GM12878 (cell line): ENCODE measurements around the gene UQCC2. TPM values are rescaled to one million over a fixed set of nuclear protein-coding genes. Genes with fewer than 3 reads are reported as not detected.

Experiments used
- ATAC-seq: fragments of 200-7000 bp; cut with Tn5 transposase; 3 replicates; pipeline ENCODE4 v1.9.1; 2020; ENCODE audit warnings: mild to moderate bottlenecking, moderate library complexity
- BruUV-seq: library from RNA; stranded (reverse); fragments of 400-500 nt; replicated peaks from 2 replicates; lab custom pipeline; 2021; lab: Mats Ljungman, UMichigan
- CTCF ChIA-PET: fragments of 300-600 bp; sonication (Branson Sonifier 250); formaldehyde crosslinking; extraction: SDS; loops from one replicate; lab custom pipeline; 2021; ENCODE audit warnings: inconsistent platforms; lab: Yijun Ruan, JAX
- POLR2A ChIA-PET: fragments of 350-600 bp; formaldehyde crosslinking; extraction: SDS; loops from one replicate; lab custom pipeline; 2021; ENCODE audit warnings: inconsistent platforms; lab: Charles Lee
- RAD21 ChIA-PET: fragments of 300-600 bp; sonication (Branson Sonifier 250); formaldehyde crosslinking; loops from one replicate; lab custom pipeline; 2023; ENCODE audit warnings: antibody characterized with exemption; ENCODE audit not compliant: unreplicated experiment; lab: Charles Lee
- SMC1A ChIA-PET: fragments of 300-600 bp; sonication (Branson Sonifier 250); formaldehyde crosslinking; loops from one replicate; lab custom pipeline; 2023; ENCODE audit not compliant: unreplicated experiment, uncharacterized antibody; lab: Charles Lee
- DNase-seq: peaks from one replicate; pipeline ENCODE4 v3.0.0-alpha.2; 2011; ENCODE audit warnings: low read depth, low spot score
- FAIRE-seq: peaks from 3 replicates; lab custom pipeline; 2011; peaks lifted over from hg19 to GRCh38; lab: Jason Lieb, UNC
- H2AFZ ChIP-seq: 2 replicates; pipeline ENCODE4 v1.6.0; 2011; ENCODE audit warnings: low read depth, low read length, control low read depth; ENCODE audit not compliant: control insufficient read depth
- H3K27ac ChIP-seq: 2 replicates; pipeline ENCODE4 v1.5.1; 2011; ENCODE audit warnings: control low read depth; ENCODE audit not compliant: control insufficient read depth, insufficient read depth
- H3K27me3 ChIP-seq, 2 experiments: replicated peaks in 1 of 2; 2 replicates each; pipeline versions ENCODE4 v1.6.0 to v1.6.1; 2011; ENCODE audit warnings: low read length in 1 of 2; ENCODE audit not compliant: control insufficient read depth in 2 of 2, insufficient read depth in 2 of 2
- H3K36me3 ChIP-seq, 2 experiments: 2 replicates each; pipeline ENCODE4 v1.5.1; 2011; ENCODE audit warnings: low read length in 1 of 2; ENCODE audit not compliant: control insufficient read depth in 2 of 2, insufficient read depth in 2 of 2
- H3K4me1 ChIP-seq: 2 replicates; pipeline ENCODE4 v1.6.1; 2011; ENCODE audit warnings: mild to moderate bottlenecking, low read length, moderate library complexity, mixed read lengths; ENCODE audit not compliant: control insufficient read depth, insufficient read depth
- H3K4me2 ChIP-seq: 2 replicates; pipeline ENCODE4 v1.6.0; 2011; ENCODE audit warnings: control low read depth; ENCODE audit not compliant: control insufficient read depth, insufficient read depth
- H3K4me3 ChIP-seq: fragments of 200-600 bp; sonication (generic); 2 replicates; pipeline ENCODE4 v1.5.1; 2016
- H3K79me2 ChIP-seq: 2 replicates; pipeline ENCODE4 v1.6.0; 2011; ENCODE audit warnings: low read length; ENCODE audit not compliant: control insufficient read depth, insufficient read depth
- H3K9ac ChIP-seq: 2 replicates; pipeline ENCODE4 v1.8.0; 2011; ENCODE audit warnings: low read length, control low read depth, mixed read lengths; ENCODE audit not compliant: control insufficient read depth, insufficient read depth
- H3K9me3 ChIP-seq: replicated peaks from 3 replicates; pipeline ENCODE4 v1.5.1; 2011; ENCODE audit warnings: mild to moderate bottlenecking, low read length; ENCODE audit not compliant: control insufficient read depth, insufficient read depth
- H4K20me1 ChIP-seq: 2 replicates; pipeline ENCODE4 v1.6.0; 2011; ENCODE audit not compliant: control insufficient read depth, insufficient read depth
- BACH1 ChIP-seq: fragments of 450-650 bp; IDR thresholded peaks from 2 replicates; pipeline ENCODE4 v1.6.1; 2017; ENCODE audit warnings: mild to moderate bottlenecking, borderline replicate concordance
- BHLHE40 ChIP-seq, 2 experiments: fragments of 450-650 bp in 1 of 2; IDR thresholded peaks; 2 replicates each; pipeline ENCODE4 v1.6.1; 2011 to 2017; ENCODE audit warnings: low read depth in 2 of 2, borderline replicate concordance in 1 of 2, improper control_type of control experiment in 1 of 2, low read length in 1 of 2, mild to moderate bottlenecking in 1 of 2
- FOXM1 ChIP-seq: IDR thresholded peaks from 2 replicates; pipeline ENCODE4 v1.6.1; 2012; ENCODE audit warnings: low read depth, mild to moderate bottlenecking, inconsistent platforms, low read length, moderate library complexity
- IKZF2 ChIP-seq, 2 experiments: fragments of 450-650 bp; IDR thresholded peaks; 2 replicates each; pipeline ENCODE4 v1.6.1; 2017; ENCODE audit warnings: mild to moderate bottlenecking in 2 of 2, moderate library complexity in 2 of 2
- LARP7 ChIP-seq: fragments of 450-650 bp; IDR thresholded peaks from 2 replicates; pipeline ENCODE4 v1.6.1; 2017; ENCODE audit warnings: mild to moderate bottlenecking
- MXI1 ChIP-seq: fragments of 150-350 bp; IDR thresholded peaks from 2 replicates; pipeline ENCODE4 v1.6.1; 2011; ENCODE audit warnings: low read depth, mild to moderate bottlenecking, inconsistent platforms, low read length, improper control_type of control experiment
- NFYA ChIP-seq: IDR thresholded peaks from 2 replicates; pipeline ENCODE4 v1.6.1; 2011; ENCODE audit warnings: low read depth, mild to moderate bottlenecking, low read length, improper control_type of control experiment, borderline replicate concordance
- NFYB ChIP-seq: IDR thresholded peaks from 2 replicates; pipeline ENCODE4 v1.6.1; 2011; ENCODE audit warnings: low read depth, mild to moderate bottlenecking, low read length, improper control_type of control experiment, moderate library complexity; ENCODE audit not compliant: insufficient read depth
- NR2C1 ChIP-seq: fragments of 450-650 bp; IDR thresholded peaks from 2 replicates; pipeline ENCODE4 v1.6.1; 2017; ENCODE audit warnings: antibody characterized with exemption, mild to moderate bottlenecking, moderate library complexity
- RUNX3 ChIP-seq: IDR thresholded peaks from 2 replicates; pipeline ENCODE4 v1.6.1; 2012; ENCODE audit warnings: low read length, inconsistent platforms
- SIN3A ChIP-seq: IDR thresholded peaks from 2 replicates; pipeline ENCODE4 v1.6.1; 2012; ENCODE audit warnings: low read depth, low read length, improper control_type of control experiment
- TARDBP ChIP-seq: IDR thresholded peaks from 2 replicates; pipeline ENCODE4 v1.6.1; 2016; ENCODE audit warnings: borderline replicate concordance
- YBX1 ChIP-seq: fragments of 450-650 bp; IDR thresholded peaks from 2 replicates; pipeline ENCODE4 v1.6.1; 2016; ENCODE audit warnings: antibody characterized with exemption
- WGBS: methylation state at CpG from one replicate; pipeline ENCODE4 v1.1.6; 2016; ENCODE audit warnings: low lambda C conversion rate; ENCODE audit not compliant: insufficient replicate concordance, insufficient coverage; ENCODE audit errors: missing lambda C conversion rate; 5-methylcytosine and 5-hydroxymethylcytosine counted together
- in situ Hi-C: fragments of 300-500 bp; cut with MboI; formaldehyde crosslinking; loops from 9 replicates; pipeline ENCODE4 v1.14.3; 2018; ENCODE audit warnings: mixed read lengths
- intact Hi-C: fragments of 100-400 bp; cut with micrococcal nuclease; formaldehyde crosslinking; loops from one replicate; pipeline ENCODE4 v1.14.2; 2022; ENCODE audit not compliant: unreplicated experiment
- polyA plus RNA-seq, 11 experiments: library from polyadenylated mRNA; depleted of rRNA in 4 of 11; unstranded in 6 of 11; stranded (reverse) in 5 of 11; fragments of >200 nt; fragmentation: Nextera tagmentation in 4 of 11; fragmentation: Illumina TruSeq in 1 of 11; extraction: Ambion mirVana in 4 of 11; extraction: Trizol in 1 of 11; gene quantifications; 1 replicate in 1 of 11; 2 replicates in 10 of 11; pipeline versions ENCODE4 v1.2.1 to v1.2.3, GENCODE V29; 2011 to 2016; ENCODE audit warnings: inconsistent platforms in 2 of 11, missing spikeins in 2 of 11, low read depth in 1 of 11
- total RNA-seq, 4 experiments: library from RNA; depleted of rRNA in 3 of 4; stranded (reverse); fragments of >200 nt in 3 of 4; fragmentation: Illumina TruSeq in 1 of 4; extraction: Trizol in 1 of 4; gene quantifications; 2 replicates each; pipeline versions ENCODE4 v1.2.1 to v1.2.3, GENCODE V29; 2013 to 2021
- TF ChIP-seq, protein P1 (sequence below): IDR thresholded peaks from 2 replicates; pipeline ENCODE4 v1.6.1; 2011; ENCODE audit warnings: low read depth, mild to moderate bottlenecking, low read length, moderate library complexity, borderline replicate concordance; ENCODE audit errors: extremely low read depth
- TF ChIP-seq, protein P2 (sequence below): fragments of 150-350 bp; IDR thresholded peaks from 2 replicates; pipeline ENCODE4 v1.6.1; 2014; ENCODE audit warnings: mild to moderate bottlenecking, low read depth, low read length
- TF ChIP-seq, protein P3 (sequence below): fragments of 450-650 bp; formaldehyde crosslinking; IDR thresholded peaks from 2 replicates; pipeline ENCODE4 v1.4.0; 2022; ENCODE audit warnings: mild to moderate bottlenecking, moderate library complexity

Gene UQCC2
- total and polyA plus RNA-seq, 10 of the 15 experiments (the other 5 are each of a cell fraction or from before 2014, with no cell fraction given): 40.6 to 478 (median 71.2) TPM

DNA sequence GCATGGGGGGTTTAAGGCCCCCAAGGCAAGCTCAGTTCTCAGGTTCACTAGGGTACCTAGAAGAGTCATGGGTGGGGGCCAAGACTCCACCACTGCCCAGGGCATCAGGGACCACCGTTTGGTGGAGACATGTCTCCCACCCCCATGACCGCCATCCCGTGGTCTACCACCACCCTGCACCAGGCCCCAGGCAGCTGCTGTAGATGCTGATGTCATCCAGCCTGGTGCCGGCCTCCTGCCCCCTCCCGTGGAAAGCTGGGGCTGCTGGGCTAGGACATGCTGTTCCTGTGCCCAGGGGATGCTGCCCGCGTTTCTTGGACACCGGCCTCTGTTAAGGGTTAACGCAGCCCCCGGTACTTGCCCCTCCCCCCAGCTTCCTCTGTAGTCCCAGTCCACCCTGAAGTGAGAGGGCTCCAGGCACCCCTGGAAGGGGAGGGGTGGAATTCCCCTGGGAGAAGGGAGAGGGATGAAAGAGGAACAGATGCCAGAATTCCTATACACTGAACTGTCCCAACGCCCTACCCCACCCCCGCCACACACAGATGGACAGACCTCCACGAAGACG lies 34.6 kb upstream of the UQCC2 start:
- Histone ChIP-seq H3K27me3 (no peaks in the 10 kb centered on the region; a peak in 1 of 4 replicates), H3K79me2 (no peaks in the 10 kb centered on the region), H3K4me2 (no peak overlapping the region), H3K4me1 (no peaks in the 10 kb centered on the region), H3K9me3 (no peaks in the 10 kb centered on the region), H3K27ac (no peak overlapping the region), H2AFZ (no peak overlapping the region), H3K9ac (no peak overlapping the region), H4K20me1 (no peaks in the 10 kb centered on the region), H3K36me3 (no peaks in the 10 kb centered on the region), H3K4me3 (no peak overlapping the region)
- TF ChIP-seq NFYA (no peak), RUNX3 (no peak), IKZF2 (IDR thresholded peaks at IDR 0.05) (no peak), SIN3A (no peak), FOXM1 (no peak), MXI1 (no peak), LARP7 (no peak), BHLHE40 (IDR thresholded peaks at IDR 0.05; ENCODE audit: borderline replicate concordance in 1 of 2, low read depth in 2 of 2, low read length in 1 of 2) (no peak), NR2C1 (no peak), TARDBP (no peak), BACH1 (no peak), YBX1 (no peak), NFYB (no peak)
- TF ChIP-seq, protein P1, sequence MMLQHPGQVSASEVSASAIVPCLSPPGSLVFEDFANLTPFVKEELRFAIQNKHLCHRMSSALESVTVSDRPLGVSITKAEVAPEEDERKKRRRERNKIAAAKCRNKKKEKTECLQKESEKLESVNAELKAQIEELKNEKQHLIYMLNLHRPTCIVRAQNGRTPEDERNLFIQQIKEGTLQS: no peak
- TF ChIP-seq, protein P2, sequence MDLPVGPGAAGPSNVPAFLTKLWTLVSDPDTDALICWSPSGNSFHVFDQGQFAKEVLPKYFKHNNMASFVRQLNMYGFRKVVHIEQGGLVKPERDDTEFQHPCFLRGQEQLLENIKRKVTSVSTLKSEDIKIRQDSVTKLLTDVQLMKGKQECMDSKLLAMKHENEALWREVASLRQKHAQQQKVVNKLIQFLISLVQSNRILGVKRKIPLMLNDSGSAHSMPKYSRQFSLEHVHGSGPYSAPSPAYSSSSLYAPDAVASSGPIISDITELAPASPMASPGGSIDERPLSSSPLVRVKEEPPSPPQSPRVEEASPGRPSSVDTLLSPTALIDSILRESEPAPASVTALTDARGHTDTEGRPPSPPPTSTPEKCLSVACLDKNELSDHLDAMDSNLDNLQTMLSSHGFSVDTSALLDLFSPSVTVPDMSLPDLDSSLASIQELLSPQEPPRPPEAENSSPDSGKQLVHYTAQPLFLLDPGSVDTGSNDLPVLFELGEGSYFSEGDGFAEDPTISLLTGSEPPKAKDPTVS: no peak
- TF ChIP-seq, protein P3, sequence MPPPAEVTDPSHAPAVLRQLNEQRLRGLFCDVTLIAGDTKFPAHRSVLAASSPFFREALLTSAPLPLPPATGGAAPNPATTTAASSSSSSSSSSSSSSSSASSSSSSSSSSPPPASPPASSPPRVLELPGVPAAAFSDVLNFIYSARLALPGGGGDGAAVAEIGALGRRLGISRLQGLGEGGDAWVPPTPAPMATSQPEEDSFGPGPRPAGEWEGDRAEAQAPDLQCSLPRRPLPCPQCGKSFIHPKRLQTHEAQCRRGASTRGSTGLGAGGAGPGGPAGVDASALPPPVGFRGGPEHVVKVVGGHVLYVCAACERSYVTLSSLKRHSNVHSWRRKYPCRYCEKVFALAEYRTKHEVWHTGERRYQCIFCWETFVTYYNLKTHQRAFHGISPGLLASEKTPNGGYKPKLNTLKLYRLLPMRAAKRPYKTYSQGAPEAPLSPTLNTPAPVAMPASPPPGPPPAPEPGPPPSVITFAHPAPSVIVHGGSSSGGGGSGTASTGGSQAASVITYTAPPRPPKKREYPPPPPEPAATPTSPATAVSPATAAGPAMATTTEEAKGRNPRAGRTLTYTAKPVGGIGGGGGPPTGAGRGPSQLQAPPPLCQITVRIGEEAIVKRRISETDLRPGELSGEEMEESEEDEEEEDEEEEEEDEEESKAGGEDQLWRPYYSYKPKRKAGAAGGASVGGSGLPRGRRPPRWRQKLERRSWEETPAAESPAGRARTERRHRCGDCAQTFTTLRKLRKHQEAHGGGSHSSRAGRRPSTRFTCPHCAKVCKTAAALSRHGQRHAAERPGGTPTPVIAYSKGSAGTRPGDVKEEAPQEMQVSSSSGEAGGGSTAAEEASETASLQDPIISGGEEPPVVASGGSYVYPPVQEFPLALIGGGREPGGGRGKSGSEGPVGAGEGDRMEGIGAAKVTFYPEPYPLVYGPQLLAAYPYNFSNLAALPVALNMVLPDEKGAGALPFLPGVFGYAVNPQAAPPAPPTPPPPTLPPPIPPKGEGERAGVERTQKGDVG: no peak
- FAIRE-seq: no peak
- intact Hi-C loops: no loop called here
- 14% methylated on average over 14 of the region's 14 CpGs for WGBS
- ChIA-PET SMC1A (interaction anchor here (0.9 to 1.1 kb wide), 2 partner anchors 35 to 156 kb away, joined by 3 to 4 read pairs; partner anchors contain the start of gene UQCC2), CTCF (interaction anchor here (0.8 to 7.2 kb wide), 6 partner anchors 12 to 156 kb away, joined by 3 to 46 read pairs (median 6); partner anchors contain the start of gene UQCC2), RAD21 (interaction anchor here (1.4 kb wide), 1 partner anchor 35 kb away, joined by 3 read pairs; the partner anchor contains the start of gene UQCC2), POLR2A (interaction anchor here (0.6 kb wide), 1 partner anchor 514 kb away, joined by 4 read pairs; no protein-coding TSS in a partner anchor)
- in situ Hi-C loops: no loop called here
- ATAC-seq: no peak
- BruUV-seq: no TSS peak
- no peak for DNase-seq
